Measurements from ENCODE around the gene APOBEC2. TPM values are rescaled to one million over a fixed set of nuclear protein-coding genes. Genes with fewer than 3 reads are reported as not detected.

Gene APOBEC2
- polyA plus RNA-seq, 1 donor (not counting 4 experiments of a cell fraction or from before 2014, with no cell fraction given): 0.05 TPM

- Histone ChIP-seq H3K4me1 (ENCODE audit: control insufficient read depth, extremely low read depth, insufficient read depth, low read length) (peaks cover 14% of the 10 kb centered on the region), H2AFZ (ENCODE audit: control insufficient read depth, low read length) (no peak overlapping the region), H3K9me1 (ENCODE audit: control insufficient read depth, extremely low read depth, insufficient read depth, low read length) (no peaks in the 10 kb centered on the region), H3K4me3 (ENCODE audit: control insufficient read depth in 2 of 3, extremely low read depth in 1 of 3, insufficient read depth in 2 of 3, low read depth in 1 of 3, low read length in 3 of 3) (no peak overlapping the region), H4K20me1 (ENCODE audit: control insufficient read depth, extremely low read depth, insufficient read depth, low read length) (no peaks in the 10 kb centered on the region), H3K27ac (ENCODE audit: control insufficient read depth, insufficient read depth, low read length) (no peak overlapping the region), H3K4me2 (ENCODE audit: control insufficient read depth, extremely low read depth, insufficient read depth, low read depth, low read length) (peak overlapping the region; percentile 17), H3K9me3 (ENCODE audit: control insufficient read depth, low read depth, low read length) (no peaks in the 10 kb centered on the region), H3K79me2 (ENCODE audit: control insufficient read depth, insufficient read depth, low read length) (no peaks in the 10 kb centered on the region), H3K36me3 (ENCODE audit: control insufficient read depth in 2 of 2, extremely low read depth in 1 of 2, insufficient read depth in 2 of 2, low read length in 2 of 2) (peaks cover 2 to 3% of the 10 kb centered on the region in 2 experiments), H3K27me3 (ENCODE audit: control insufficient read depth, extremely low read depth, insufficient read depth, low read length) (no peaks in the 10 kb centered on the region), H3K9ac (ENCODE audit: control insufficient read depth, extremely low read depth, insufficient read depth, low read length) (no peak overlapping the region)
- FAIRE-seq (peak; percentile 5), DNase-seq (ENCODE audit: low read depth, low spot score) (no peak)
- dilution Hi-C loops (cut with MboI; ENCODE audit: extremely low pct_ligation_motif_present, low sequenced_read_pairs): no loop called here
- no peak for TF ChIP-seq EZH2 (IDR thresholded peaks at IDR 0.05; ENCODE audit: low read length)
- TF ChIP-seq, protein P1, sequence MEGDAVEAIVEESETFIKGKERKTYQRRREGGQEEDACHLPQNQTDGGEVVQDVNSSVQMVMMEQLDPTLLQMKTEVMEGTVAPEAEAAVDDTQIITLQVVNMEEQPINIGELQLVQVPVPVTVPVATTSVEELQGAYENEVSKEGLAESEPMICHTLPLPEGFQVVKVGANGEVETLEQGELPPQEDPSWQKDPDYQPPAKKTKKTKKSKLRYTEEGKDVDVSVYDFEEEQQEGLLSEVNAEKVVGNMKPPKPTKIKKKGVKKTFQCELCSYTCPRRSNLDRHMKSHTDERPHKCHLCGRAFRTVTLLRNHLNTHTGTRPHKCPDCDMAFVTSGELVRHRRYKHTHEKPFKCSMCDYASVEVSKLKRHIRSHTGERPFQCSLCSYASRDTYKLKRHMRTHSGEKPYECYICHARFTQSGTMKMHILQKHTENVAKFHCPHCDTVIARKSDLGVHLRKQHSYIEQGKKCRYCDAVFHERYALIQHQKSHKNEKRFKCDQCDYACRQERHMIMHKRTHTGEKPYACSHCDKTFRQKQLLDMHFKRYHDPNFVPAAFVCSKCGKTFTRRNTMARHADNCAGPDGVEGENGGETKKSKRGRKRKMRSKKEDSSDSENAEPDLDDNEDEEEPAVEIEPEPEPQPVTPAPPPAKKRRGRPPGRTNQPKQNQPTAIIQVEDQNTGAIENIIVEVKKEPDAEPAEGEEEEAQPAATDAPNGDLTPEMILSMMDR (optimal IDR thresholded peaks at IDR 0.05 in 1 of 3, IDR thresholded peaks at IDR 0.05 in 1 of 3, conservative IDR thresholded peaks at IDR 0.05 in 1 of 3; ENCODE audit: extremely low read depth in 1 of 3, insufficient read depth in 2 of 3, low read length in 3 of 3): no peak
Measured at GRCh38 chr6:41059556-41059955, 6.6 kb downstream of the APOBEC2 start.

DNA sequence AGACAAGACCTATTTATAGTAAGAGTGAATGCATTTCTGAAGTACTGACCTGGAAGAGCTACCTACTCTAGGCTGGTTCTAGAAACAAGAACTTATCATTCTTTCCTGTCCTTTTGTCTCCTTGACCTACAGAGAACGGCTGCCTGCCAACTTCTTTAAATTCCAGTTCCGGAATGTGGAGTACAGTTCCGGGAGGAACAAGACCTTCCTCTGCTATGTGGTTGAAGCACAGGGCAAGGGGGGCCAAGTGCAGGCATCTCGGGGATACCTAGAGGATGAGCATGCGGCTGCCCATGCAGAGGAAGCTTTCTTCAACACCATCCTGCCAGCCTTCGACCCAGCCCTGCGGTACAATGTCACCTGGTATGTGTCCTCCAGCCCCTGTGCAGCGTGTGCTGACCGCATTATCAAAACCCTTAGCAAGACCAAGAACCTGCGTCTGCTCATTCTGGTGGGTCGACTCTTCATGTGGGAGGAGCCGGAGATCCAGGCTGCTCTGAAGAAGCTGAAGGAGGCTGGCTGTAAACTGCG lies 8.3 kb downstream of the APOBEC2 start:
- Histone ChIP-seq H3K9me3 (ENCODE audit: control insufficient read depth, low read depth, low read length) (no peaks in the 10 kb centered on the region), H3K9me1 (ENCODE audit: control insufficient read depth, extremely low read depth, insufficient read depth, low read length) (no peaks in the 10 kb centered on the region), H3K9ac (ENCODE audit: control insufficient read depth, extremely low read depth, insufficient read depth, low read length) (no peak overlapping the region), H3K27me3 (ENCODE audit: control insufficient read depth, extremely low read depth, insufficient read depth, low read length) (no peaks in the 10 kb centered on the region), H3K36me3 (ENCODE audit: control insufficient read depth in 2 of 2, extremely low read depth in 1 of 2, insufficient read depth in 2 of 2, low read length in 2 of 2) (peaks cover 2 to 3% of the 10 kb centered on the region in 2 experiments), H3K4me1 (ENCODE audit: control insufficient read depth, extremely low read depth, insufficient read depth, low read length) (peaks cover 14% of the 10 kb centered on the region), H3K27ac (ENCODE audit: control insufficient read depth, insufficient read depth, low read length) (no peak overlapping the region), H4K20me1 (ENCODE audit: control insufficient read depth, extremely low read depth, insufficient read depth, low read length) (no peaks in the 10 kb centered on the region), H3K4me2 (ENCODE audit: control insufficient read depth, extremely low read depth, insufficient read depth, low read depth, low read length) (no peak overlapping the region), H3K79me2 (ENCODE audit: control insufficient read depth, insufficient read depth, low read length) (no peaks in the 10 kb centered on the region), H2AFZ (ENCODE audit: control insufficient read depth, low read length) (no peak overlapping the region), H3K4me3 (ENCODE audit: control insufficient read depth in 2 of 3, extremely low read depth in 1 of 3, insufficient read depth in 2 of 3, low read depth in 1 of 3, low read length in 3 of 3) (no peak overlapping the region)
- TF ChIP-seq EZH2 (IDR thresholded peaks at IDR 0.05; ENCODE audit: low read length): no peak
- TF ChIP-seq, protein P1 (optimal IDR thresholded peaks at IDR 0.05 in 1 of 3, IDR thresholded peaks at IDR 0.05 in 1 of 3, conservative IDR thresholded peaks at IDR 0.05 in 1 of 3; ENCODE audit: extremely low read depth in 1 of 3, insufficient read depth in 2 of 3, low read length in 3 of 3): no peak
- FAIRE-seq (no peak), DNase-seq (ENCODE audit: low read depth, low spot score) (no peak)
- dilution Hi-C loops (cut with MboI; ENCODE audit: extremely low pct_ligation_motif_present, low sequenced_read_pairs): no loop called here
